CD4-positive, alpha-beta T cell treated with Interleukin-15 for 1 hour (primary cell): Measurements from ENCODE around the gene PDS5A.
"Not testable (repeated sequence)": the region's sequence is repeated elsewhere in the genome, so short reads cannot be mapped to it uniquely, and the experiment has no call there.

Experiments
- DNase-seq: peaks from one replicate; pipeline ENCODE4 v3.0.0-alpha.2; 2020

Gene PDS5A

GRCh38 chr4:39893693-39894072, 84.0 kb downstream of the PDS5A start:
- no peak for DNase-seq

- DNase-seq: no peak
These were observed 84.6 kb downstream of the PDS5A start for GRCh38 chr4:39892988-39893692.

- DNase-seq: no peak
These were observed 88.5 kb downstream of the PDS5A start for GRCh38 chr4:39889226-39889625.

GRCh38 chr4:39888541-39888940, 89.2 kb downstream of the PDS5A start:
- DNase-seq: no peak

- no peak for DNase-seq
These were observed 94.1 kb downstream of the PDS5A start for GRCh38 chr4:39883646-39884045.

- no peak for DNase-seq
These were observed 95.9 kb downstream of the PDS5A start for GRCh38 chr4:39881789-39882188.

- no peak for DNase-seq
These were observed 99.7 kb downstream of the PDS5A start for GRCh38 chr4:39877971-39878370.

- DNase-seq: no peak
These were observed 103.9 kb downstream of the PDS5A start for GRCh38 chr4:39873823-39874222.

GRCh38 chr4:39865280-39865679, 112.4 kb downstream of the PDS5A start:
- DNase-seq: no peak

GRCh38 chr4:39864391-39864790, 113.3 kb downstream of the PDS5A start:
- DNase-seq: no peak

- DNase-seq: no peak
These were observed 116.9 kb downstream of the PDS5A start for GRCh38 chr4:39860804-39861203.

- no peak for DNase-seq
These were observed 121.7 kb downstream of the PDS5A start for GRCh38 chr4:39855909-39856512.

GRCh38 chr4:39852636-39853035, 125.1 kb downstream of the PDS5A start:
- no peak for DNase-seq

- no peak for DNase-seq
These were observed 127.0 kb downstream of the PDS5A start for GRCh38 chr4:39850727-39851126.

- no peak for DNase-seq
These were observed 131.0 kb downstream of the PDS5A start for GRCh38 chr4:39846705-39847104.

GRCh38 chr4:39846120-39846519, 131.6 kb downstream of the PDS5A start:
- no peak for DNase-seq

- DNase-seq: no peak
These were observed 135.8 kb downstream of the PDS5A start for GRCh38 chr4:39841894-39842293.

- DNase-seq: not testable (repeated sequence)
These were observed 137.2 kb downstream of the PDS5A start for GRCh38 chr4:39840516-39840915.

GRCh38 chr4:39840027-39840426, 137.7 kb downstream of the PDS5A start:
- no peak for DNase-seq

GRCh38 chr4:39838431-39838830, 139.3 kb downstream of the PDS5A start:
- not testable (repeated sequence) for DNase-seq

GRCh38 chr4:39834269-39834668, 143.4 kb downstream of the PDS5A start:
- no peak for DNase-seq

- DNase-seq: no peak
These were observed 151.9 kb downstream of the PDS5A start for GRCh38 chr4:39825741-39826231.

- DNase-seq: no peak
These were observed 152.6 kb downstream of the PDS5A start for GRCh38 chr4:39825090-39825489.

GRCh38 chr4:39823191-39823590, 154.5 kb downstream of the PDS5A start:
- DNase-seq: no peak

- DNase-seq: no peak
These were observed 155.0 kb downstream of the PDS5A start for GRCh38 chr4:39822662-39823061.
